OCI-LY3 (cell line): ENCODE data around the gene PLEKHH2.

Experiments
- CTCF ChIP-seq: fragments of 200-600, 300-600 bp; sonication (generic); IDR thresholded peaks from 2 replicates; pipeline ENCODE4 v1.5.1; 2014; ENCODE audit warnings: antibody characterized with exemption, low read length, low read depth
- EZH2phosphoT487 ChIP-seq: fragments of 200-600 bp; shearing (Covaris generic); IDR thresholded peaks from 2 replicates; pipeline ENCODE4 v1.6.1; 2018; ENCODE audit warnings: antibody characterized with exemption, mixed run types, low read depth

- TF ChIP-seq CTCF (no peak), EZH2phosphoT487 (no peak)
These were observed 163.8 kb downstream of the PLEKHH2 start for GRCh38 chr2:43800894-43801293.
